Neural progenitor cell (in vitro differentiated cells): ENCODE measurements around the gene PTPRB. TPM values are rescaled to one million over a fixed set of nuclear protein-coding genes. Genes with fewer than 3 reads are reported as not detected.

Source experiments
- DNase-seq: peaks from one replicate; pipeline ENCODE4 v3.0.0-alpha.2; 2016; ENCODE audit warnings: low spot score
- H2AFZ ChIP-seq: fragments of 200-600 bp; sonication (generic); replicated peaks from 2 replicates; pipeline ENCODE4 v1.6.1; 2016; ENCODE audit warnings: antibody characterized with exemption
- H3F3A ChIP-seq: fragments of 200-600 bp; sonication (generic); 2 replicates; pipeline ENCODE4 v1.6.1; 2016; ENCODE audit warnings: antibody characterized with exemption, low read depth
- H3K27ac ChIP-seq: fragments of 200-600 bp; sonication (generic); 2 replicates; pipeline ENCODE4 v1.5.1; 2016; ENCODE audit warnings: mild to moderate bottlenecking
- H3K27me3 ChIP-seq: fragments of 200-600 bp; sonication (generic); 2 replicates; pipeline ENCODE4 v1.6.1; 2016; ENCODE audit warnings: mild to moderate bottlenecking, moderate library complexity
- H3K36me3 ChIP-seq: fragments of 200-600 bp; sonication (generic); 2 replicates; pipeline ENCODE4 v1.5.1; 2016
- H3K4me1 ChIP-seq: fragments of 200-600 bp; sonication (generic); 2 replicates; pipeline ENCODE4 v1.6.1; 2016; ENCODE audit warnings: mixed run types
- H3K4me2 ChIP-seq: fragments of 200-600 bp; sonication (generic); 2 replicates; pipeline ENCODE4 v1.6.1; 2016
- H3K4me3 ChIP-seq: fragments of 200-600 bp; sonication (generic); 2 replicates; pipeline ENCODE4 v1.5.1; 2016
- H3K79me2 ChIP-seq: fragments of 200-600 bp; sonication (generic); 2 replicates; pipeline ENCODE4 v1.6.1; 2016; ENCODE audit warnings: low read depth
- H3K9ac ChIP-seq: fragments of 200-600 bp; sonication (generic); 2 replicates; pipeline ENCODE4 v1.6.1; 2016
- H3K9me3 ChIP-seq: fragments of 200-600 bp; sonication (generic); 2 replicates; pipeline ENCODE4 v1.5.1; 2016; ENCODE audit warnings: low read depth
- H4K20me1 ChIP-seq: fragments of 200-600 bp; sonication (generic); 2 replicates; pipeline ENCODE4 v1.6.1; 2016; ENCODE audit warnings: low read depth
- H3K27ac Mint-ChIP-seq: 3 replicates; pipeline ENCODE4 v1.8.0; 2021; ENCODE audit warnings: mixed read lengths
- H3K27me3 Mint-ChIP-seq: 2 replicates; pipeline ENCODE4 v1.8.0; 2022; ENCODE audit warnings: low read depth, mild to moderate bottlenecking, inconsistent platforms, moderate library complexity, mixed read lengths; ENCODE audit not compliant: insufficient read depth
- H3K36me3 Mint-ChIP-seq: 3 replicates; pipeline ENCODE4 v1.8.0; 2021; ENCODE audit warnings: mixed read lengths
- H3K4me1 Mint-ChIP-seq: 3 replicates; pipeline ENCODE4 v1.8.0; 2021; ENCODE audit warnings: mixed read lengths
- H3K4me3 Mint-ChIP-seq: 3 replicates; pipeline ENCODE4 v1.8.0; 2021; ENCODE audit warnings: mild to moderate bottlenecking, moderate library complexity, mixed read lengths
- H3K9me3 Mint-ChIP-seq: 3 replicates; pipeline ENCODE4 v1.8.0; 2020; ENCODE audit warnings: mixed read lengths
- CTCF ChIP-seq: fragments of 200-600 bp; sonication (generic); IDR thresholded peaks from 2 replicates; pipeline ENCODE4 v1.5.1; 2017; ENCODE audit warnings: antibody characterized with exemption, mild to moderate bottlenecking
- EZH2 ChIP-seq: fragments of 200-600 bp; sonication (generic); IDR thresholded peaks from 2 replicates; pipeline ENCODE4 v1.6.1; 2017; ENCODE audit warnings: antibody characterized with exemption, mild to moderate bottlenecking, moderate library complexity
- EZH2phosphoT487 ChIP-seq: fragments of 200-600 bp; sonication (generic); IDR thresholded peaks from 2 replicates; pipeline ENCODE4 v1.6.1; 2017; ENCODE audit warnings: antibody characterized with exemption
- total RNA-seq: library from RNA; depleted of rRNA; stranded (reverse); fragments of >200 nt; gene quantifications from 2 replicates; pipeline ENCODE4 v1.2.3, GENCODE V29; 2015; ENCODE audit warnings: low replicate concordance

PTPRB gene
- total RNA-seq, 1 donor from 2014 or later = not detected

- Histone ChIP-seq H3F3A (peaks cover 5% of the 10 kb centered on the region), H2AFZ (no peak overlapping the region), H3K9ac (no peak overlapping the region), H3K27me3 (peaks cover 48% of the 10 kb centered on the region), H3K9me3 (no peaks in the 10 kb centered on the region), H3K4me2 (peak overlapping the region; percentile 46), H3K27ac (no peak overlapping the region), H3K4me1 (peaks cover 8% of the 10 kb centered on the region), H3K79me2 (no peaks in the 10 kb centered on the region), H3K4me3 (no peak overlapping the region), H3K36me3 (no peaks in the 10 kb centered on the region), H4K20me1 (no peaks in the 10 kb centered on the region)
- DNase-seq = no peak
- peaks cover 23% of the 10 kb centered on the region for H3K4me1 Mint-ChIP-seq
- H3K36me3 Mint-ChIP-seq = no peaks in the 10 kb centered on the region
- no peak overlapping the region for H3K4me3 Mint-ChIP-seq
- H3K9me3 Mint-ChIP-seq = peaks cover 2% of the 10 kb centered on the region
- no peaks in the 10 kb centered on the region for H3K27me3 Mint-ChIP-seq
- no peak overlapping the region for H3K27ac Mint-ChIP-seq
- no peak for TF ChIP-seq EZH2
- TF ChIP-seq CTCF = no peak
- no peak for TF ChIP-seq EZH2phosphoT487
These were observed 30.1 kb downstream of the PTPRB start for GRCh38 chr12:70607107-70607506.

GRCh38 chr12:70605976-70606375, 31.3 kb downstream of the PTPRB start:
- H3K4me2 ChIP-seq = no peak overlapping the region
- no peak for DNase-seq
- no peaks in the 10 kb centered on the region for H3K79me2 ChIP-seq
- no peak overlapping the region for H3K27ac Mint-ChIP-seq
- H3K27me3 Mint-ChIP-seq = no peaks in the 10 kb centered on the region
- H4K20me1 ChIP-seq = no peaks in the 10 kb centered on the region
- H3K4me3 Mint-ChIP-seq = no peak overlapping the region
- H3F3A ChIP-seq = peaks cover 5% of the 10 kb centered on the region
- peaks cover 36% of the 10 kb centered on the region for H3K27me3 ChIP-seq
- peaks cover 20% of the 10 kb centered on the region for H3K4me1 Mint-ChIP-seq
- peaks cover 8% of the 10 kb centered on the region for H3K4me1 ChIP-seq
- no peak overlapping the region for H3K27ac ChIP-seq
- H3K9me3 ChIP-seq = no peaks in the 10 kb centered on the region
- no peak overlapping the region for H3K4me3 ChIP-seq
- no peak for TF ChIP-seq CTCF
- no peak overlapping the region for H3K9ac ChIP-seq
- no peaks in the 10 kb centered on the region for H3K36me3 Mint-ChIP-seq
- H2AFZ ChIP-seq = no peak overlapping the region
- H3K9me3 Mint-ChIP-seq = peaks cover 2% of the 10 kb centered on the region
- no peaks in the 10 kb centered on the region for H3K36me3 ChIP-seq

GRCh38 chr12:70604662-70605061, 32.6 kb downstream of the PTPRB start:
- no peaks in the 10 kb centered on the region for H3K36me3 ChIP-seq
- H3K9me3 ChIP-seq = no peaks in the 10 kb centered on the region
- TF ChIP-seq CTCF = no peak
- TF ChIP-seq EZH2 = no peak
- no peak for TF ChIP-seq EZH2phosphoT487
- no peak overlapping the region for H3K4me2 ChIP-seq
- H3K4me1 Mint-ChIP-seq = peaks cover 15% of the 10 kb centered on the region
- H3K36me3 Mint-ChIP-seq = no peaks in the 10 kb centered on the region
- H3K27me3 Mint-ChIP-seq = no peaks in the 10 kb centered on the region
- no peaks in the 10 kb centered on the region for H4K20me1 ChIP-seq
- H3K79me2 ChIP-seq = no peaks in the 10 kb centered on the region
- no peak overlapping the region for H2AFZ ChIP-seq
- H3K27me3 ChIP-seq = peaks cover 23% of the 10 kb centered on the region
- no peak for DNase-seq
- H3K9me3 Mint-ChIP-seq = peaks cover 2% of the 10 kb centered on the region
- no peak overlapping the region for H3K4me3 ChIP-seq
- H3K4me1 ChIP-seq = peaks cover 8% of the 10 kb centered on the region
- no peaks in the 10 kb centered on the region for H3F3A ChIP-seq
- no peak overlapping the region for H3K4me3 Mint-ChIP-seq
- no peak overlapping the region for H3K27ac ChIP-seq
- no peak overlapping the region for H3K9ac ChIP-seq
- no peak overlapping the region for H3K27ac Mint-ChIP-seq
